Coronary artery (tissue), 2 donors: ENCODE measurements around the gene CRYZ.

Source experiments
- DNase-seq: peaks from one replicate; pipeline ENCODE4 v3.0.0-alpha.2; 2017; ENCODE audit warnings: low spot score
- H3K27ac ChIP-seq, 2 donors: fragments of 200-600 bp; sonication (generic); one replicate each; pipeline ENCODE4 v1.5.1; 2016 to 2019
- H3K4me3 ChIP-seq: fragments of 200-600 bp; sonication (generic); 2 replicates; pipeline ENCODE4 v1.5.1; 2016; ENCODE audit warnings: mild to moderate bottlenecking, moderate library complexity
- CTCF ChIP-seq: fragments of 200-600 bp; sonication (generic); IDR thresholded peaks from one replicate; pipeline ENCODE4 v1.5.1; 2019; ENCODE audit warnings: antibody characterized with exemption

Gene CRYZ

GRCh38 chr1:74729741-74730478 lies 2.9 kb downstream of the CRYZ start:
- no peak overlapping the region for H3K4me3 ChIP-seq
- DNase-seq: no peak
- H3K27ac ChIP-seq: no peak overlapping the region
- no peak for TF ChIP-seq CTCF

GRCh38 chr1:74728736-74729135 lies 4.1 kb downstream of the CRYZ start:
- Histone ChIP-seq H3K4me3 (no peak overlapping the region), H3K27ac (no peak overlapping the region)
- no peak for TF ChIP-seq CTCF
- no peak for DNase-seq

- TF ChIP-seq CTCF: no peak
- DNase-seq: no peak
- H3K4me3 ChIP-seq: no peak overlapping the region
- H3K27ac ChIP-seq: no peak overlapping the region
Observed at GRCh38 chr1:74726063-74726462, 6.8 kb downstream of the CRYZ start.

- no peak overlapping the region for H3K27ac ChIP-seq
- H3K4me3 ChIP-seq: no peak overlapping the region
- TF ChIP-seq CTCF: no peak
- no peak for DNase-seq
Observed at GRCh38 chr1:74717626-74718025, 15.2 kb downstream of the CRYZ start.

GRCh38 chr1:74716822-74717221 lies 16.0 kb downstream of the CRYZ start:
- no peak for TF ChIP-seq CTCF
- Histone ChIP-seq H3K4me3 (no peak overlapping the region), H3K27ac (no peak overlapping the region)
- DNase-seq: no peak

- no peak for TF ChIP-seq CTCF
- H3K27ac ChIP-seq: no peak overlapping the region
- no peak for DNase-seq
Observed at GRCh38 chr1:74715806-74716205, 17.0 kb downstream of the CRYZ start.

GRCh38 chr1:74715236-74715502 lies 17.7 kb downstream of the CRYZ start:
- no peak overlapping the region for H3K27ac ChIP-seq
- no peak for TF ChIP-seq CTCF
- no peak for DNase-seq

More at GRCh38 chr1:74715806-74716205, 17.0 kb downstream of the CRYZ start:
- no peak overlapping the region for H3K4me3 ChIP-seq

More at GRCh38 chr1:74715236-74715502, 17.7 kb downstream of the CRYZ start:
- H3K4me3 ChIP-seq: no peak overlapping the region
